NOMO-1 treated with dmso at 0.1 percent for 144 hours (cell line): ENCODE data around the gene ETS1.
"Not testable (repeated sequence)": the region's sequence is repeated elsewhere in the genome, so short reads cannot be mapped to it uniquely, and the experiment has no call there.

Experiments used
- DNase-seq: peaks from one replicate; lab custom pipeline; 2025; ENCODE audit not compliant: unreplicated experiment; lab: John Stamatoyannopoulos, UW

ETS1 gene

DNA sequence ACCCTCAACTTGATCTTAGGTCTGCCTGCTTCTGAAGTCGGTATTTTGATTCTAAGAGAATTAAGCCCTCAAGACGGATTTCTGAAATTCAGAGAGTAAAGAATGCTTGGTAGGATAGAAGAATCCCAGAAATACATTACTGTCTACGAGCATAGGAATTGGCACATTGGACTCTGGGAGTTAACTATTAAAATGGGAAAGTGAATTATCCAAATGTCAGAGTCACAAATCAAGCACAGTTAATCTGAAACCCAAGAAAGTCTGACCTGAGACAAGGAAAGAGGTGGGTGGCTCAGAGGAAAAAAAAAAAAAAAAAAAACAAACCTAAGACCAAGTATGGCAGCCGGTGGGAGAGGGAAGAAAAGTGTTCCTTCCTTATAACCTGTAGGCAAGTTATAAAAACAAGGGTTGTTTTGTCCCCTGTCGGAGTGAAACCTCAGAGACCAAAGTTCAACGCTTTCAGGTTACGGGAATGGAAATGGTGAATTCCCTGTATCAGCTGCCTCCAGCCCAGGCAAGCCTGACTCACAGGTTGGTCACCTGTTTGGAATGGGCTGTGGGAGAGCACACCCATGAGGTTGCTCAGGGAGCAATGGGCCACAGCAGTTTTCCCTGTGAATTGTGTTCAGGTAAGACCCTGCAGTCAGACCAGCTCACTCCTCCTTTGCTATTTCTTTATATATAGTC lies 139.0 kb downstream of the ETS1 start:
- DNase-seq, result no peak

DNA sequence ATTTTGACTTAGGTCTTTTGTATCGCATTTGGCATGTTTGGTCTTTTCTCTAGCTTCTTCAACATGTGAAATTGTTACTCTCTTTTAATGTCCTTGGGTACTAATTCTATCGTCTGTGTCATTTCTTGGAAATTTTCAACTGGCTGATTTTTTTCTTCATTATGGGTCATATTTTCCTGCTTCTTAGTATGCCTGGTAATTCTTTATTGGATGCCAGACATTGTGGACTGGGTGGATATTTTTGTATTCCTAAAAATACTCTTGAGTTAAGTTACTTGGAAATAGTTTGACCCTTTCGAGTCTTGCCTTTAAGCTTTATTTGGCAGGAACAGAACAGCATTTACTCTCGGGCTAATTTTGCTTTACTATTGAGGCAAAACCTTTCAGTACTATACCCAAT lies 140.1 kb downstream of the ETS1 start:
- DNase-seq, result no peak

DNA sequence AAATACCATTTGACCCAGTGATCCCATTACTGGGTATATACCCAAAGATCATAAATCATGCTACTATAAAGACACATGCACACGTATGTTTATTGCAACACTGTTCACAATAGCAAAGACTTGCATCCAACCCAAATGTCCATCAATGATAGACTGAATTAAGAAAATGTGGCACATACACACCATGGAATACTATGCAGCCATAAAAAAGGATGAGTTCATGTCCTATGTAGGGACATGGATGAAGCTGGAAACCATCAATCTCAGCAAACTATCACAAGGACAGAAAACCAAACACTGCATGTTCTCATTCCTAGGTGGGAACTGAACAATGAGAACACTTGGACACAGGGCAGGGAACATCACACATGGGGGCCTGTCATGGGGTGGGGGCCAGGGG lies 141.4 kb downstream of the ETS1 start:
- not testable (repeated sequence) for DNase-seq

DNA sequence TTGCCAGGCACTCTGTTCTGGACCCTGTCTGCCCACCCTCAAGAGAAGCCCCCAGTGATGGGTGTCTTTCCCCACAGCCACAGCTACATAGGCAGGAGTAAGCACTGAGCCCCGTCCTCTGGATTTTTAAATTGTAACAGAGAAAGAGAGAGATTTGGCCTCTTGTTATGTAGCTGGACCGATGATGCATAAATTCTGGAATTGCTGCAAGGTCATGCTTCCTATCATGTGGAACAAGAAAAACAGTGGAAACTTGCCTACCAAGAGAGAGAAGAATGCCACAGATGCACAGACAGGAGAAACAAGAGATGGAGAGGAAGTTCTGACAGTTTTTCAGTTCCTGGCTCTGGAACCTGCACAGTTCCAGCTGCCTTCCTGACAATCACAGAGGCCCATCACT lies 150.2 kb downstream of the ETS1 start:
- no peak for DNase-seq

DNA sequence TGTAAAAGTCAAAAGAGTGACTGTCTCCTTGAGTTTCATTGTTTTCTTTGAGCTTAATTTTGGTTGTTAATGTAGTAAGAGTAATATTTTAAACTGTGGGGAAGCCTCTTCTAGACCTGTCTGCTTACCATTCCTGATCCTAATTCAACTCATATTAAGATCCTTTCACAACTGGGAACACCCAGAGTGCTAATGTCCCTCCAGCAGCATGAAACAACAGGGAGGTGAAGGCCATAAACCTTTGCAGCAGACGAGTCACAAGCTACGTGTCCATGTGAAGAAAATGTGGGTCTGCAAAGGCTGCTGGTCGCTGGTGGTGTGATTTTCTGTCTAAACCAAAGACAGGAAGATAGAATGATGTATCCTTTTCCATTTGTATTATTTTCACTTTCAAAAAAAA lies 152.5 kb downstream of the ETS1 start:
- DNase-seq, result no peak

DNA sequence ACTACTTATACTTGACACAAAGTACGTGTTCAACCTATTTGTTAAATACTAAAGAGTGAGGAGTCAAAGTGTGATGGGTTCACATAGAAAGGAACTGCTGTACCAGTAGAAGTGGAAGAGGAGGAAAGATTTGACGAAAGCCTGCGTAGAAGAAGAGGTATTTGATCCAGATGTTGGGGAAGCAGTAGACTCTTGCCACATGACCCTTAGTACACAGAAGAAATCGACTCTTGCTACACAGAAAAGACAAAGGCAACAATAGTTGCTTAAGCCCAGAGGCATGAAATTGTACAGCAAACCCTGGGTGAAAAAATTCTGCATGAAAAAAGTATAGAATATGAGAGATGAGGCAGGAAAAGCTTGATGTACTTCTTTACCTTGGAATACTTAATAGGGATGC lies 152.9 kb downstream of the ETS1 start:
- no peak for DNase-seq

DNA sequence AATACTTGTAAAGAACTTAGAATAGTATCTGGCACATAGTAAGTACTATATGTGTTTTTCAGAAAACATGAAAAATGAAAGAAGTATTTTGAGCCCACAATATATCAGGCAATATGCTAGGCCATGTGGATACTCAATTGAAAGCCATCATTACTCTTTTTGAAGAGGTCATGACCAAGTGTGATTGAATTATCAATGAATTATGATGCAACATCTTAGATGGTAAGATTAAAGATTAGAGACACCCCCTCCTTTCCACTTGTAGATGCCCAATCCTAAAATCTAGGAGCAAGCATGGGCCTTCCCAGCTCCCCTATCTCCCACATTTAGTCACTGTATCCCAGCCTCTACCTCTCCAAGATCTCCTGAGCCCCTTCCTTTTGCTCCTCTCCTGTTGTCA lies 154.4 kb downstream of the ETS1 start:
- DNase-seq, result no peak

DNA sequence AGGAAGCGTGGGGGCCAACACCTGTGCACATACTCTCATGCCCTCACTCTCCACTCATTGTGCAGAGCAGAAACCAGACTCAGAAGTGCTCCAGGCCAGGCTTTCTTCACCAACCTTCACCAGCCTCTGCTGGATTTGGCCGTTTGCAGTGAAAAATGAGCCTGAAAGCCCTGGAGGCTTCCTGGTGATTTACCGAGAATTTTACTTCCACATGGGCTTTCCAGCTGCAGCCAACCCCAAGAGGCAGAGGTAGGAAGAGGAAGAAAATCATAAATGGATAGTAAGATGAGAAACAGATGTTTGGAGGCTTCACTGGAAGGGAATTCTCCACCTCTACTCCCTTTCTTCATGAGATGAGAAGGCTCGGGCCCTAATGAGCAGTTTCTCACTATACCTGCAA lies 155.4 kb downstream of the ETS1 start:
- DNase-seq, result no peak

DNA sequence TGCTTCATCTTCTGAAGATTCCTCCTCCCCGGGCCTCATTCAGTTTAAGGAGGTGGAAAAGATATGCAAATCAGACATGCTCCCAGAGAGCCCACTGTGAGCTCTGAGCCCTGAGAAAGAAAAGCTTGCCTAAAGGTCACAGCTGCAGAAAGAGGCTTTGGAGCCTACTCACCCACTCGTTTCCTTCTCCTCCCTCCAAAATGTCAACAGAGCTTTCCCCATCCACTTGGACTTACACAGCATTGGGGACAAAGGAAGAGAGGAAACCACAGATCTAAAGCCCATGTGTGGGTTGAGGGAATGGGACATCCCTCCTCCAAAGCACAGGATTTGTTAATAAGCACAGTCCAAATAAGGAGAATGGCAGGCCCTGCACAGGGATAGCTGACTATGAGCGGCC lies 158.4 kb downstream of the ETS1 start:
- no peak for DNase-seq

DNA sequence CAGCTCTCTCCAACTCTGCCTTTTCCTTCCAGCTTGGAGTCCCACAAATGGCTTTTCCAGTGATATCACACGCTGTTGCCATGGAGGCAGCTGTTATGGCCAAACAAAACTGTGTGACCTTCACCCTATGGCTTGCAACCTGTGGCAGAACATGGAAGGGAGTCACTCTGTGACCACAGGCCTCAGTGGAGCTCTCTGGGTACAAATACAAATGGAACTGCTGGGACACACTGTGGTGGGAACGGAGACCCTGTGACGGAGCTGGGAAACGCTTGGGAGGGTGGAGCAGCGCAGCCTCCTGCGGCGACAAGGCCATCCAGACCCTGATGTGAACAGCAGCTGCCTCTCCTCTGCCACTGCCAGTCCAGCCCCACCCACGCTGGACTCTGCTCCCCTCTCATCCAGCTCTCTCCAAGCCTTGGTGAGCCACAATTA lies 162.5 kb downstream of the ETS1 start:
- no peak for DNase-seq

DNA sequence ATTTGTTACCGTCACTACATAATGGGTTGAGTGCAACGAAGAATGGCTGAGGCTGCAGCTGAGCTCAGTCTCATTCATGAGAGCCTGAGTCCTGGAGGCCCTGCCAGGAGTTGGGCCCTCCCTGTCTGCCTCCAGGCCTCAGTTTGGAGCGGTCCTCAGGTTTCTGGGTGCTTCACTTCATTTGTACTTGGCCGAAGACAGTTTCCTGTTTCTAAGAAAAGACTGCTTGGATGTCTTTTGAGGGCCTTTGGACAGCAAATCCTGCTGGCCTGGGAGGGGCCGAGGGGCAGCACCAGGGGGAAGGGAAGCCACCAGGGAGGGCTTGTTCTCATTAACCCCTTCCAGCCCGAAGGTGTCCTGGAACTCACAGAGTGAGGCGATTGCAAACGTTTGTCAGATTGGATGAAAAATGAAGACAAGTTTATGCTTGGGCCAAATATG lies 163.1 kb downstream of the ETS1 start:
- no peak for DNase-seq

DNA sequence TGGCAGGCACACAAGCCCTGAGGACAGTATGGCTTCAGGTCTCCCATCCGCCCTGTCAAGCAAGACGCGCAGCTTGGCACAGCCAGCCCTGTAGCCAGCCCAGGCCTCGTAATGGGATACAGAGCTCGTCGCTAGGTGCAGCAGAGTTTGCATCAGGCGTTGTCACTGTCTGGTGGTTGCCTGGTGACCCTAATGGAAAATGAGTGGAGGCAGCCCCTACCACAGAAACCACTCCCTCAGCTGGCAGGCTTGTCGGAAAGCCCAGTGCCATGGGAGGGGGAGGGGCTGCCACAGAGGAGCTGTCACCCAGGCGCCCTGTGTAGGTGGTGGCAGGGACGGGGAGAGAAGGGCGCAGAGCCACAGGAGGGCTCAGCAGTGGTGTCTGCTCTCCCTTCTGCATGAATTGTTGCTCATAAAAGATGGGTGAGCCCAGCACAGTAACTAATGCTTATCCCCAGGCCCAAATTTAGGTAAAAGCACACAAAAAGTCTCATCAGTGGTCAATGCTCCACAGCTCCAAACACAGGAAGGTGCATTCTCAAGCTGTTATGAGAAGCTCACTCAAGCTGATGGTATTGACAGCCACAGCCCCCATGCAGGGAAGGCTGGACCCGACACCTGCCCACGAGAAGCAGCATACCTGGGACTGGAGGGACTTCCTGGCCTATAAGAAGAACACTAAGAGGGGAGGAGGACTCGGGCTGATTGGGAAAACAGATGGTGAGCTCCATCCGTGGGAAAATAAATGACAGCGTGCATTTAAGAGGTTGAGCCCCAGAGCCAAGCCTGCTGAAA lies 164.6 kb downstream of the ETS1 start:
- no peak for DNase-seq

DNA sequence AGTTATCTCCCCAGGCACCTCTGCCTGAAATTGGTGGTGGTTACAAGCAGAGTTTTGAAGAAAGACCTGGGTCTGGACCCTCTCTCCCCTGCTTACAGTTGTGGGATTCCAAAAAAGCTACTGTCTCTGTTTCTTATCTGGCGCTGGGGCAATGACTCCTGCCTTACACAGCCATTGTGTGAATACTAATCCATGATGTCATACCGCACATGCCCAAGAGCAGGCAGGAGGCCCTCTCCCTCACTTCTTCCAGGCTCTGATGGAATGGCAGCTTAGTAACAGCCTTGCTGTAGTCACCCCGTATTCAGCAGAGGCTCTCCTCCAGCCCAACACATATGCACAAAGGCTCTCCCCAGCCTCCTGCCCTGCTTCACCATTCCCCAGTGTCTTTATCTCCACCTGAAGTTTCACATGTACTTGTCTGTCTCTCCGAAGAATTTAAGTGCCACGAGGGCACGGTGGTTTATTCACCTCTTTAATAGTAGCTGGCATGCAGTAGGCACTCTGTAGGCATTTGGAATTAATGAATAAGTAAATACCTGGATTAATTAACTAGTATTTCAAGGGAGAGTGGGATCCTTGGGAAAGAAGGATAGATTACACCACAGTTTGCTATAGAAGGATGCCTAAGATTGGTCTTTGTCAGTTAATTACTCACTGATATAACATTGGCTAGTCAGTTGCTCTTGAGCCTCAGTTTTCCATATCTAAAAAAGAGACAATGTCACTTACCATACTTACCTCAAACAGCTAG lies 165.6 kb downstream of the ETS1 start:
- DNase-seq, result no peak

DNA sequence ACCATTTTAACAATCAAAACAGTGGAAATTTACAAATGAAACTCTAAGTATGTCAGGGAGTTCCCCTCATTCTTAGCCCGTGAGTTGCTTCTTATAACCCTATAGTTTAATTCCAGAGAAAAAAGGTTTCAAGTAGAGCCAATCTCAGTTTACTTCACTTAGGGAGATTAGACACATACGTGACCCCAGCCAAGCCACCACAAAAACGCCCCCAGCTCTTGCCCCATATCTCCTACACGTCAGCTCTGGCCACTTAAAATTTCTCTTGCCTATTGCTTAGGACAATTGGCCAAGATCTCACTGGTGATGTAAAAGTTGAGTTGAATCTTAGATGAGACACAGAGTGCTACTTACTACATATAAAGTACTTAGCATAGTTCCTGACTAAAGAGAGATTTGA lies 166.4 kb downstream of the ETS1 start:
- no peak for DNase-seq

DNA sequence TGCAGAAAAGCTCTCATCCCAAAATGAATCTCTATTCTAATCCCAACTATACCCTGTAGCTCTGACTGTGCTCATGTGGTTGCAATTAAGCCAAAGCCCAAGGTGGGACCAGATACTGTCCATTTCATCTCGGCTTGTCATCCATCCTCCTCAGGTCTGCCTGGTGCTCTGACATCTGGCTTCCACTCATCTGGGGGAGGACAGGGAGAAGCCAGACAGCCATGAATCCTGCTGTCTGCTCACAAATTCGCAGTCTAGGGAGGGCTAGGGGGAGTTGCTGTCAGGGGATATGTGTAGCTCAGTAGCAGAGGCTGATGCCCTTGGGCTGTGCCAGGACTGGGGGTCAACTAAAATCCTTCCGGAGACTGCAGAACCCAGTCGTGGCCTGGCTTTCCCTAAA lies 167.1 kb downstream of the ETS1 start:
- no peak for DNase-seq

DNA sequence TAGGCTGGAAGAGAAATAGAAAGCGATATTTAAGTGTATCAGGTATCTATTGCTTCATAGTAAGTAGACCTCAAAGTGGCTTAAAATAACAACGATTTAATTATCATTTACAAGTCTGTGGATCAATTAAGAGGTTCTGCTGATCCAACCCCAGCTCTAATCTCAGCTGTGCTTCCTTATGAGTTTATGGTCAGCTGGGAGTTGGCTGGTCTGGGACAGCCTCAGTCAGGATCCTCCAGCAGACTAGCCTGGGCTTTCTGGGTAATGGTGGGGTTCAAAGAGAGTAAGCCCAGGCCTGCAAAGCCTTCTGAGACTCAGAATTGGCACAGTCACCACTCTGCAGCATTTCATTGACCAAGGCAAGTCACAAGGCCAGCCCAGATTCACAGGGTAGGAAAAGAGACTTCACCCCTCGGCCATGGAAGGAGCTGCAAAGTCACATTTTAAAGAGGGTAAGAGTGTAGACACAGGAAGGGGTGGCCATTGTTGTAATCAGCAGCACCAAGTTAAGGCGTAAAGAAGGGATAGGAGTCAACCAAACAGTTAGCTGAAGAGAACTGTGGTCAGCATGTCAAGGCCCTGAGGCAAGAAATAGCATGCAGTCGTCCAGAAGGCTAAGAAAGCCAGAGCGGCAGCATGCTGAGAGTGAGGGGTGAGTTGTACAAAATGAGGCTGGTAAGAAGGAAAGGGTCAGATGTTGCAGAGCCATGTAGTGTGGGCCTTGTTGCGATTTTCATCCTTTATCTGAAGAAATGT lies 168.2 kb downstream of the ETS1 start:
- DNase-seq, result no peak

DNA sequence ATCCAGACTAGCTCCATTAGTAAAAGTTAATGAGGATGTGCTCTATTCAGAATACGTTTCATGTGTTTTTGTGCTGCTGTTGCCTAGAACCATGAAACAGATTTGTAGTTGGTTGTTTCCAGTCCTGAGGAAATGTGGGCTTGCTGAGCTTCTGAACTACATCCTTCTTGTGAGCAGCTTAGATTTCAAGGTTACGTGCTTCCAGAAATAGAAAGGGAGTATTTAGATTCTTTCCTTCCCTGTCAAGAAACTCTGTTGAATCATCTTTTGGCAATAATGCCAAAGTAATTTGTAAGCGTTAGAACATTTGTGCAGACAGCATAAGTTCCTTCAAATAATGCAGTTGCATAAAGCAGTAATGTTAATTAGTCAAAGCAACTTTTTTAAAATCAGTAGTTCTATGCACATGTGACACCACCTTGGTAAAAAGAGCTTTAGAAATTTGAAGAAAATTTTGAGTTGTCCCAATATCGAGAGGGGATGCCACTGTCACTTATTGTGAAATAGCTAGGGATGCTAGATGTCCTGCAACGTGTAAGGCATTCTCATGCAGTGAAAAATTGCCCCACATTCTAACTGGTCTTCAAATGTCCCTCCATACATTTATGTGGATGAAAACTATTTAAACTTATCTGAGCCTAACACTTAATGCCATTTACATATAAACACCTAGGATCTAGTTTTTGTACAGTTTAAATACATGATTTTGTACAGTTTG lies 169.6 kb downstream of the ETS1 start:
- DNase-seq, result no peak

DNA sequence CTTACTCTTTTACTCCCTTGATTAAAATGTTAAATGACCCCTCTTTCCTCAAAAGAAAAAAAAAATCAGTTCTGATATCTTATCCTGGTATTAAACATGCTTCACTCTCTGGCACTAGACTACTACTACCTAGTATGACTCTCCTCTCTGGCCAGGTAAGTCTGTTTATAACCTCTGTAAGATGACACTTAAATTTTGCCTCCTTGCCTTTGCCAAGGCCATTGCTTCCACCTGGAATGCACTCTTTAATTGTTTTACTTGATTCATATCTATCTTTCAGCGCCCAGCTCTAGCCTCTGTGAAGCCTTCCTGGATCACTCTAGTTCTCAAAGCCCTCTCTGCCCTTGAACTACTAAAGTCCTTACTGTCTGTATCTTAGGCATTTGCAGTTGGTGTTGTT lies 170.4 kb downstream of the ETS1 start:
- DNase-seq, result no peak

DNA sequence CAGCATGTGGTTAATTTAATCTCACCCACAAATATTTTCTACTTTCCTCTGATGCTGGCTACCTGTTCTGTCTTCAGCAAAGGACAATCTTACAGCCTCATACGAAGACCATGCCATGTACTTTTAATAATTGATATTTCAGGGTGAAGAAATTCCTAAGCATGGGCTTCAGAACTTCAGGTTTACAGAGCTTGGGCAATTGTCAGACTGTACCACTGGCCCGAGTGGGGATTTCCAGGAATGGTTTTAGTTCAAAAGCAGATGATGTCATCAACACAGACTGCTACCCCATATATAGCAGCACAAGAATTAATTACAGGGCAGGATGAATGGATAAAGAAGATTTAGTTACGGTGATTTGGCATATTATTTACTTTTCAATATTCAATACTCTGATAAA lies 171.8 kb downstream of the ETS1 start:
- DNase-seq, result no peak
